SKM-1 (cell line): ENCODE data around the gene VANGL2.

Experiments used
- DNase-seq: peaks from one replicate; lab custom pipeline; 2025; ENCODE audit not compliant: unreplicated experiment; lab: John Stamatoyannopoulos, UW

The VANGL2 gene

DNA sequence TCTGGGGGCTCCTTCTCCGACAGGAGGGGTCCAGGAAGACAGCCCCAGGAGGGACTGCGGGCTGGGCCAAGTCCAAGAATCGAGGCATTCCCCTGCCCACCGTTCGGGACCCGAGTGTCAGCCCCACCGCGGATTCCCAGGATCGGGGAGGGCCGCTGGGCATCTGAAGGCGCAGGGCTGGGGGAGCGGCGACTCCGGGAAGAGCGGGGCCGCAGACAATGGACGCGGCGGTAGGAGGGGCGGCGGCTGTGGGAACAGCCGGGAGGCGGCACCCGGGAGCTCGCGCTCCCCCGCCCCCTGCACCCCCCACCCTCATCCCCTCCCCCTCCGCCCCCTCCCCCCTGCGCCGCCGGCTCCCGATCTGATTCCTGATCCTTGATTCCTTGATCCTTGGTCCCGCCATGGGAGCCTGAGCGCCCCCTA, at the start of gene VANGL2:
TSS of gene VANGL2 (plus strand) at position 342 of the 423 bp plus-strand sequence. CDS start 15,274 bp downstream, outside the sequence.
- DNase-seq: no peak

DNA sequence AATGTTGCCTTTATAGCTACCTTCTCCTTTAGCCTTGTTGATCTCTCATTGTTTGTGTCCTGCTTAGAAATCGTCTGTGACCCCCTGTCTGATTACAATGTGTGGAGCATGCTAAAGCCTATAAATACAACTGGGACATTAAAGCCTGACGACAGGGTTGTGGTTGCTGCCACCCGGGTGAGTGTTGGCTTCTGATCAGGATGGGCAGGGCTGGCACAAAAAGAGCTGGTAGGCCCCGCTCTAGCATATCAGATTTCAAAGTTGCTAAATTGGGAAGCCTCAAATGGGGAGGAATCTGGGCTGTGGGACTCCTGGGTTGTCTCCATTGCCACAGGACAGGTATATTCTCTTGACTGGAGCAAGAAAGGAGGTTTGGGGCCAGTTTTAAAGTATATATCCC, 48.7 kb upstream of the VANGL2 start:
- DNase-seq: no peak

DNA sequence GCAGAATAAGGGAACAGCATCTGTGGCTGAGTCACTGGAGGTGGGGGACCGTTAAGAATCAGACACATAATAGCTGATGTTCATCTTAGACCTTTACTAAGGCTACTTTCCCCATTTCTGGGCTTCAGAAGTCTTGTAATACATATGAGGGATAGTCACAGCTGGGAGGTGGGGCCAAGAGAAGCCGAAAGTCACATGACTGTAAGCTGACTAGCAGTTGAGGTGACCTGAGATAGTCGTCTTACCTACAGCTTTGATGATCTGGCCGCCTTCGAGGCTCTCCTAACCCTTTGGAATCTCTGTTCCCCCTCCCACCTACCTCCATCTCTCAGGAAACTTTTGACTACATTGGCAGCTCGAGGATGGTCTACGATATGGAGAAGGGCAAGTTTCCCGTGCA, 47.8 kb upstream of the VANGL2 start:
- DNase-seq: no peak

DNA sequence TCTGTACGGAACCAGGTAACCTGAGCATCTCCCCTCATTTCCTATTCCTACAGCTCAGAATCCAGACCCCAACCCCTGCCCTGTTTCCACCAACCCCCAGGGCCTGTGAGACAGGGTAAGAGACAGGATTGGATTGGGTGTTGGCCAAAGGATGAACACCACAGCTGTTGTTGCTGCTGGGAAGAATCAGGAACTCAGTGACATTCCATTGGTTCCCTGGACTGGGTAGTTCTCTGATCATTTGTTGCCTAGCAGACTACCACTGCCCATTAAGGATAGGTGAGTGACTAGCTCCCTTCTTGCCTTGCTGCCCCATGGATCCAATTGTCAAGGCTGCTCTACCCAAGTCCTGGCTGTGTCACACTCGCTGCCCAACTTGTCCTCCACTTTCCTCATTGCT, 47.1 kb upstream of the VANGL2 start:
- DNase-seq: no peak

GRCh38 chr1:160354388-160354985, 45.9 kb upstream of the VANGL2 start:
- peak; percentile 73 for DNase-seq

GRCh38 chr1:160357286-160358002, 42.9 kb upstream of the VANGL2 start:
- no peak for DNase-seq

GRCh38 chr1:160358073-160358472, 42.3 kb upstream of the VANGL2 start:
- DNase-seq: no peak

DNA sequence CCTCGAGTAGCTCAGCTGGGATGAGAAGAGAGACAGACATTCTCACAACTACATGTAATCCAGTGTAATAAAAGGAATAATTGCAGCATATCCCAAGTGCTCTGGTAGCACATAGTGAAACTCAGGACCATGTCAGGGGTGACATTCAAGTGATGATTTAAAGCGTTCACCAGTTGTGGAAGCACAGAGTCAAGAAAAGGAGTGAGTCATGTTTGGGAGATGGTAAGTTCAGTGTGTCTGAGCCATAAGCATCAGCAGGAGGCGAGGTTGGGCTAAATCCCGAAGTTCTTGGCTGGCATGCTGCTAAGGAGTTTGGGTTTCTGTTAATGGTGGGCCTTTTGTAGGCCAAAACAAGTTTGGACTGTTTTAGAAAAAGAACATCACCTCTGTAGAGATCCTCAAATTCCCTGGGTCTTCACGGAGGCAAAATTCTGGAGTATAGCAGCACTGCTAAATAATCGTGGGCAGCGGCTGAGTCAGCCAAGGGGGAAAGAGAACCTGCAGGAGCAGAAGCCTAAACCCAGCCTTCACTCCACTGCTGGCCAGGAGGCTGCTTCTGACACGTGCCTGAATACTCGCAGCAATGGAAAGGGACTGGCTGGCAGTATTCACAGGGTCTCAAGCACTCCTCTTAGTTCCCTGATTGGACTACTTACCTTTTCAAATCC, 40.7 kb upstream of the VANGL2 start:
- DNase-seq: no peak

- DNase-seq: no peak
These were observed 40.1 kb upstream of the VANGL2 start for GRCh38 chr1:160360227-160360695.

DNA sequence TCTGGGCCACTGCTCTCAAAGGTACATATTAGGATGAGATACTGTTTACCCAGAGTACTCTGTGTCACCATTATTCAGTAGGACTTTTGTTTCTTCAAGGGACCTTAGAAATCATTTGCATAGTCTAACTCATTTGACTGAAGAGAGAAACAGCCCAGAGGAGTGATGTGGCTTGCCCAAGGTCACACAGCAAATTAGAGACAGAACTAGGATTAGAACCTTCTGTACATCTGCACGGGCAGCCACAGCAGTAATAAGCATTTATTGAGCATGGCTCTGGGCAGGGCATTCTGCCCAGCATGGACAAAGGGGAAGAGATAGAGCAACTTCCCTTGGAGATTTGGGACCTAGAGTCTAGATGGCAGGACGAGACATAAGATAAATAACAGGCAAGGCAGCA, 39.2 kb upstream of the VANGL2 start:
- DNase-seq: no peak

DNA sequence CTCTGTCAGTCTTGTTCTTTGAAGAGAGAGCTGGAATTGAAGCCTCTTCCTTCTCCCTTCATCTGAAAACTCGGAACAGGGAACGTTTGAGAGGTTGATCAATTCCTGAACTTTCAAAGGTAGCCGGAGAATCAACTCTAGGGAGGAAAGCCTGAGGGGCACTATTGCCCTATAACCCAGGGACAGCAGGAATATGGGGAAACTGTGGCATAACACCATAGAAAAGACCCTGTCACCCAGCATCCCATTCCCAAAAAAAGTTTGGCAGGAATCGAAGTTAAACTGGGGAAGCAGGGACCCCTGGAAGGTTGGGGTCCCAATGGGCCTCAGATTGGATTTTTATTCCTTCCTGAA, 38.6 kb upstream of the VANGL2 start:
- no peak for DNase-seq

DNA sequence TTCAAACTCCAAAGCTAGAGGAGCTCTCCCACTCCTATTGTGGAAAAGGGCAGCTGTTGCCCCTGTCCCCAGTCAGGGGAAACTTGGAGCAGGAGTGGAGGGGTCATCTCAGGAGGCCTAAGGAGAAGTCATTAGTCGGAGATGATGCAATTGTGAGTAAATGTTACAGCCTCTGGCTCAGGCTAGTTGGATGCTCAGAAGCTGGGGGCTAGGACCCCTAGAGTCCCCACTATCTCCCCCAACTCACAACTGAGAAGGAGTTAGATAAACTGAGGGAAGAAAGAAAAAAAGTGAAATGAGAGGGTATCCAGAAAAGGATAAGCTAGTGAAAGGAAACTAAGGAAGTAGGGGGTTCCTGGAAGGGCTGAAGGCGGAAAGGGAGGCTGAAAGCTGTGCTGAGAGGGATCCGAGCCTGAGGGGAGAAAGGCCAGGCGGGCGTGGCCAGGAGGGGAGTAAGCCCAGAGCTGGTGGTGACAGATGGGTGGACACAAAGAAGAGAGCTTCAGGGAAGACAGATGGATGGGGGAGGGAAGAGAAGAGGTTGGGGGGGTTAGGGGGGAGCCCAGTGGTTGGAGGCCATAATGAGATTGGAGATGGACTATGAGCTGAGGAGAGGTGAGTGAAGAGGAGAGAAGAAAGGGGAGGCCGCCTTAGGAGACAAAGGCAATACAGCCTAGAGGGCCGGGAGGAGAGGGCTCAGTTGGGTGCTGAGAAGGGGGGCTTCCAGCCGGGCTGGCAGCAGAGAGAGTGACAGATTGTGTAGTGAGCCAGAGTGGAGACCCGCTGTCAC, 38.0 kb upstream of the VANGL2 start:
- no peak for DNase-seq

- no peak for DNase-seq
These were observed 37.4 kb upstream of the VANGL2 start for GRCh38 chr1:160363010-160363409.

DNA sequence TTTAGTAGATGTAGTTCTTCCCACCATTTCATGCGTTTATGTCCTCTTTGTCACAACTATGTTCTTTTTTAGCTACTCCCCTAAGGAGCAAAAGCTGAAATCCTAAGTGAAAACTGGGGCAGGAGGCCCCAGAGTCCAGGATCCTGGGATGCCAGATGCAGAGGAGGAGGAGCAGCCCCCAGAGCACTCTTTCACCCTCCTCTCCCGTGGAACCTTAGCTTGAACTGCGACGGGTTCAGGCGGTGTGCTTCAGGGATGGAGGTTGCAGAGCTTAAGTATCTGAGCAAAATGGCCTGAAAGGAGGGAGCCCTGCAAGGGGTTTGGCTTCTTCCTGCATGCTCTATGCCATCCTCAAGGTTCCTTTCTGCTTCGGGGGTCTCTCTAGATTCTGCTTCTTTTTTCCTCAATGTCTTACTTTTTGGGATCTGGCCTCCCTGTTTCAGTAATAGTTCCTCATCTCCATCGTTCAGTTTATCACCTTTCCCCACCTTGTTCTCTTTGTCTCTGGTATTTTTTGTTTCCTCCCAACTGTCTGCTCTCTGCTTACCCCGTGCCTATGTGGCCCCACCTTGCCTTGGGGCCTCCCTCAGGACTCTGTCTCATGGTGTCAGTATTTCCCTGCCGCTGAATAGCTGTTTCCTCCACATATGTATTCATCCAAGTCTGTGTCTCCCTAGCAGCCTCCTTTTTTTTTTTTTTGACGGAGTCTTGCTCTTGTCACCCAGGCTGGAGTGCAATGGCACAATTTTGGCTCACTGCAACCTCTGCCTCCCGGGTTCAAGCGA, 36.2 kb upstream of the VANGL2 start:
- no peak for DNase-seq

GRCh38 chr1:160365325-160365724, 35.0 kb upstream of the VANGL2 start:
- no peak for DNase-seq

DNA sequence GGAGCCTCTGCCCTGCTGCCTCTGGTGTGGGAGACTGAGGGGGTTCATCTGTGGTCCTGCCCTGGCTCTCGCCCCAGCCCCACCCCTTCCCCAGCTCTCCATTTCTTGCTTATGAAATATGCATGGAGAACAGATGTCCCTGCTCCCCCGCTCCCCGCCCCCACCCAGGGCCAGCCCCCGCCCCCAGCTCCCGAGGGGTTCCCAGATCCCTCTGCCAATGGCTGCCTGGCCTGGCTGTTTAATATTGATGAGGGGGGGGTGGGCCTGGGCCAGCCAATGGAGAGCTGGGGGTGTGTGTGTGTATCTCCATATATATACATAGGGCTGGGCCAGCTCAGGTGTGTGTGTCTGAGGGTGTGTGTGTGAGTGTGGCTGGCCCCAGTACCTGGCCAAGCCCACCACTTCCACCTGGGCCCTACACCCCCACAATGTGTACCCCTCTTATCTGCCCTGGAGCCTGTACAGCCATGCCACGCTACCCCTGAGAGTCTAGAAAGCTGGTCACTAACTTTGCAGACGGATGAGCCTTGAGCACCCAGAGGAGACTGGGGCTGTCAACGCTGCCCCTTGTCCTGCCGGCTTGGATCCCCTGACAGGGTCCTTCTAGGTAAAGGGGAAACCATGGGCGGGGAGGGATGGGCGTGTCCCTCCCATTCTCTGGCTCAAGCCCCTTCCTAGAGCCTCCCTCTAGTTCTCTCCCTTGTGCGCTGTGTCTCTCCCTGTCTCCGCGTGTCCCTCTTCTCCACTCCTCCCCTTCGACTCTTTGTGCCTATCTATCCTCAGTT, 33.4 kb upstream of the VANGL2 start, which contains the start of gene NHLH1:
TSS of gene NHLH1 (plus strand) at position 341 of the 785 bp plus-strand sequence. CDS start 3,661 bp downstream, outside the sequence.
- DNase-seq: no peak

DNA sequence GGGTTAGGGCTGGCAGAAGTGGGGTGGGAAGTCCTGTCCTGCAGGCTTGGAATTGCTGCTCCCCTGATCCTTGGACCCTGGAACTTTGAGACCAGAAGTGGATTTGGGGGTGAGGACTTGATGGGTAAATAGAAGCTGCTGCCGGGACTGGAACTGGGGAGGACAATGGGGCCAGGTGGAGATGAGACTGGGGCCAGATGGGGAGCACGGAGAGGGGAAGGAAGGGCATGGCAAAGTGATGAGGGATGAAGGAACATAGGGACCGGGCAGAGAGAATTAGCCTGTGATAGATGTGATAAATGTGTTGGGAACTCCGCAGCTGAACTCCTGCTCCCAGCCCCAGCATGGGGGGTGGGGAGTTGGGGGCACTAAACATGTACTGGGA, 32.9 kb upstream of the VANGL2 start:
- no peak for DNase-seq

- no peak for DNase-seq
These were observed 32.1 kb upstream of the VANGL2 start for GRCh38 chr1:160367934-160368923.

DNA sequence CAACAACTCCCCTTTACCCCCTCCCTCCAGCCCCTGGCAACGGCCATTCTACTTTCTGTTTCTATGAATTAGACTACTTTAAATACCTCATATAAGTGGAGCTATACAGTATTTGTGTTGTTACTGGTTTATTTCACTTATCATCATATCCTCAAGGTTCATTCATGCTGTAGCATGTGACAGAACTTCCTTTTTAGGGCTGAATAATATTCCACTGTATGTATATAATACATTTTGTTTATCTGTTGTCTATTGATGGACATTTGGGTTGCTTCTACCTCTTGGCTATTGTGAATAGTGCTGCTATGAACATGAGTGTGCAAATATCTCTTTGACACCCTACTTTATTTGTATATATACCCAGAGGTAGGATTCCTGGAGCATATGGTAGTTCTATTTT, 31.3 kb upstream of the VANGL2 start:
- no peak for DNase-seq
